Loucy (cell line): ENCODE results near the gene KCND2.

Experiments used
- H2AFZ ChIP-seq: fragments of 200-600 bp; sonication (generic); 2 replicates; pipeline ENCODE4 v1.6.0; 2016; ENCODE audit warnings: antibody characterized with exemption, mild to moderate bottlenecking, low read length, moderate library complexity
- H3F3A ChIP-seq: fragments of 200-600 bp; 2 replicates; pipeline ENCODE4 v1.6.0; 2016; ENCODE audit warnings: antibody characterized with exemption, low read depth, mild to moderate bottlenecking
- H3K27me3 ChIP-seq: fragments of 200-600 bp; sonication (generic); 2 replicates; pipeline ENCODE4 v1.6.1; 2014; ENCODE audit warnings: low read length, mild to moderate bottlenecking; ENCODE audit not compliant: insufficient read depth, poor library complexity, severe bottlenecking
- H3K36me3 ChIP-seq: fragments of 200-600 bp; sonication (generic); 2 replicates; pipeline ENCODE4 v1.6.1; 2016; ENCODE audit warnings: low read length; ENCODE audit not compliant: insufficient read depth
- H3K4me1 ChIP-seq: fragments of 200-600 bp; sonication (generic); 2 replicates; pipeline ENCODE4 v1.5.1; 2014; ENCODE audit warnings: low read length, mild to moderate bottlenecking; ENCODE audit not compliant: insufficient read depth, poor library complexity, severe bottlenecking
- H3K4me2 ChIP-seq: fragments of 200-600 bp; sonication (generic); 2 replicates; pipeline ENCODE4 v1.6.0; 2014; ENCODE audit warnings: antibody characterized with exemption, low read length, low read depth, mild to moderate bottlenecking; ENCODE audit not compliant: poor library complexity, severe bottlenecking
- H3K4me3 ChIP-seq: fragments of 200-600 bp; sonication (generic); 2 replicates; pipeline ENCODE4 v1.5.1; 2014; ENCODE audit warnings: low read length, mild to moderate bottlenecking, mixed read lengths; ENCODE audit not compliant: poor library complexity, severe bottlenecking
- H3K79me2 ChIP-seq: fragments of 200-600 bp; sonication (generic); 2 replicates; pipeline ENCODE4 v1.6.1; 2014; ENCODE audit warnings: low read length; ENCODE audit not compliant: insufficient read depth
- H3K9ac ChIP-seq: fragments of 200-600 bp; sonication (generic); 2 replicates; pipeline ENCODE4 v1.6.0; 2014; ENCODE audit warnings: mild to moderate bottlenecking, low read depth, low read length, moderate library complexity; ENCODE audit not compliant: poor library complexity, severe bottlenecking
- H3K9me2 ChIP-seq: fragments of 200-600 bp; sonication (generic); replicated peaks from 2 replicates; pipeline ENCODE4 v1.6.1; 2016; ENCODE audit warnings: low read depth, low read length, mixed read lengths
- H3K9me3 ChIP-seq: fragments of 200-600 bp; sonication (generic); 2 replicates; pipeline ENCODE4 v1.6.1; 2014; ENCODE audit warnings: mild to moderate bottlenecking, antibody characterized with exemption, low read length, low read depth; ENCODE audit not compliant: insufficient read depth
- H4K20me1 ChIP-seq: fragments of 200-600 bp; sonication (generic); 2 replicates; pipeline ENCODE4 v1.6.0; 2014; ENCODE audit warnings: antibody characterized with exemption, low read length, mild to moderate bottlenecking; ENCODE audit not compliant: insufficient read depth, poor library complexity, severe bottlenecking
- EZH2phosphoT487 ChIP-seq: fragments of 200-600 bp; IDR thresholded peaks from 2 replicates; pipeline ENCODE4 v1.6.1; 2018; ENCODE audit warnings: antibody characterized with exemption, mild to moderate bottlenecking, moderate library complexity, borderline replicate concordance
- TF ChIP-seq, protein P1 (sequence below): fragments of 200-600 bp; sonication (generic); conservative IDR thresholded peaks from 2 replicates; pipeline ENCODE4 v1.5.1; 2014; ENCODE audit warnings: mild to moderate bottlenecking, antibody characterized with exemption, low read length

The KCND2 gene

DNA sequence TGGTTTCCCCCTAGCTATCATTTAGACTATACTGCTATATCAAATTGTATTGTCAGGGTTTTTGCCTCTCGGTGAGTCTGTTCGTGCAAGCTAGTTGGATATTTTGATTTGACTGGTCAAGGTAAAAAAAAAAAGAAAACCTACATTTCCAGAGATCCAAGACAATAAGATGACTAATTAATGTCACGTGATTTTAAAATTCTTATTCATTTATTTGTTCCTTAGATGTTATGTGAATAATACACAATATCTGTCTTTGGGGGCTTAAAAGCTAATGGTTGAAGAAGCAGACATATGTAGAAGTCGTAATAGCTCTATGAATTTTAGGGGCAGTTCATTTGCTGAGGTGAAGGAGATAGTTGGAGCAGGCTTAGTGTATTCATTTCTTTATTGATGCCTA lies 191.1 kb downstream of the KCND2 start:
- no peak for TF ChIP-seq EZH2phosphoT487
- TF ChIP-seq, protein P1, sequence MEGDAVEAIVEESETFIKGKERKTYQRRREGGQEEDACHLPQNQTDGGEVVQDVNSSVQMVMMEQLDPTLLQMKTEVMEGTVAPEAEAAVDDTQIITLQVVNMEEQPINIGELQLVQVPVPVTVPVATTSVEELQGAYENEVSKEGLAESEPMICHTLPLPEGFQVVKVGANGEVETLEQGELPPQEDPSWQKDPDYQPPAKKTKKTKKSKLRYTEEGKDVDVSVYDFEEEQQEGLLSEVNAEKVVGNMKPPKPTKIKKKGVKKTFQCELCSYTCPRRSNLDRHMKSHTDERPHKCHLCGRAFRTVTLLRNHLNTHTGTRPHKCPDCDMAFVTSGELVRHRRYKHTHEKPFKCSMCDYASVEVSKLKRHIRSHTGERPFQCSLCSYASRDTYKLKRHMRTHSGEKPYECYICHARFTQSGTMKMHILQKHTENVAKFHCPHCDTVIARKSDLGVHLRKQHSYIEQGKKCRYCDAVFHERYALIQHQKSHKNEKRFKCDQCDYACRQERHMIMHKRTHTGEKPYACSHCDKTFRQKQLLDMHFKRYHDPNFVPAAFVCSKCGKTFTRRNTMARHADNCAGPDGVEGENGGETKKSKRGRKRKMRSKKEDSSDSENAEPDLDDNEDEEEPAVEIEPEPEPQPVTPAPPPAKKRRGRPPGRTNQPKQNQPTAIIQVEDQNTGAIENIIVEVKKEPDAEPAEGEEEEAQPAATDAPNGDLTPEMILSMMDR: no peak
- Histone ChIP-seq H3K27me3 (no peaks in the 10 kb centered on the region), H4K20me1 (no peaks in the 10 kb centered on the region), H3K79me2 (no peaks in the 10 kb centered on the region), H3F3A (no peaks in the 10 kb centered on the region), H3K4me2 (no peak overlapping the region), H2AFZ (no peak overlapping the region), H3K9ac (no peak overlapping the region), H3K9me2 (0 out of 2 replicates have a peak, but pooled peaks cover 5% of the 10 kb centered on the region), H3K36me3 (no peaks in the 10 kb centered on the region), H3K4me3 (no peak overlapping the region), H3K9me3 (no peaks in the 10 kb centered on the region), H3K4me1 (no peaks in the 10 kb centered on the region)

DNA sequence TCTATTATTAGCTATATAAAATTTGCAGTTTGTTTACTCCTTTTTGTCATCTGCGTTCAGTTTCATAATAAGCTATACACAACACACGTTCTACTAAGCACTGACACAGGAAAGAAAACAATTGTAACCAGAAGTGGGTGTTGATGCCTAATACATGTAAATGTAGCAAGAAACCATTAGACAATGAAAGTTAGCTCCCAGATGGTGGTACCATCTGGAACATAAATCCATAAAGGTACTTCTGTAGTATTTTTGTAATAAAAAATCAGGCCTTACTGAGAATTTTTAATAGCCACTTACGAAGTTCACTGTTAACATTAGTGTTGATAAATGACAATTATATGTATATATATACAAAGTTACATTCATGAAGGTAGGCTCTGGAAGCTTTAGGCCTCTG lies 194.7 kb downstream of the KCND2 start:
- Histone ChIP-seq H3K4me3 (no peak overlapping the region), H4K20me1 (no peaks in the 10 kb centered on the region), H3K9ac (no peak overlapping the region), H3K9me2 (0 out of 2 replicates have a peak, but pooled peaks cover 5% of the 10 kb centered on the region), H3K4me2 (no peak overlapping the region), H3K9me3 (no peaks in the 10 kb centered on the region), H2AFZ (no peak overlapping the region), H3K4me1 (no peaks in the 10 kb centered on the region), H3K27me3 (no peaks in the 10 kb centered on the region), H3K79me2 (no peaks in the 10 kb centered on the region), H3K36me3 (no peaks in the 10 kb centered on the region), H3F3A (no peaks in the 10 kb centered on the region)
- TF ChIP-seq, protein P1: no peak
- TF ChIP-seq EZH2phosphoT487: no peak

DNA sequence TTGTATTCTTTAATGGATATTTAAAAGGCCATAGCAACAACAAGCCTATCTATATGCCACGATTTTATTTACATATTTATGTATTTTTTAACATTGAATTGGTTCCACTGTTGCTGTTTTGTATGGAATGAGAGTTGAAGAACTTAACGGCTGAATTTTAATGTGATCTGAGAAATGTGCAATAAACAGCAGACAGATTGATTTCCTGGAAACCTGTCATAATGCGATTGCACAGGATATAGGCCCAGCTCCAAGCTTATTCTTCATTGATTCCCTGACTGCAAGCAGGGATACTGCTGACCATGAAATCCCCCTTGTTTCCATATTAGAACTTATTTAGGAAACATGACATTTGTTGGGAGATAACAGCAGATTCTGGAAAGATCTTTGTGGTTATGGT lies 195.6 kb downstream of the KCND2 start:
- Histone ChIP-seq H3K9me3 (no peaks in the 10 kb centered on the region), H2AFZ (no peak overlapping the region), H3K9me2 (0 out of 2 replicates have a peak, but pooled peaks cover 5% of the 10 kb centered on the region), H3K36me3 (no peaks in the 10 kb centered on the region), H3K4me1 (no peaks in the 10 kb centered on the region), H3K9ac (no peak overlapping the region), H3K4me2 (no peak overlapping the region), H3K79me2 (no peaks in the 10 kb centered on the region), H4K20me1 (no peaks in the 10 kb centered on the region), H3F3A (no peaks in the 10 kb centered on the region), H3K4me3 (no peak overlapping the region), H3K27me3 (no peaks in the 10 kb centered on the region)
- TF ChIP-seq, protein P1: no peak
- TF ChIP-seq EZH2phosphoT487: no peak
